ENCODE results near the gene MYG1. TPM values are rescaled to one million over a fixed set of nuclear protein-coding genes. Genes with fewer than 3 reads are reported as not detected.

Gene MYG1
- total and polyA plus RNA-seq, 8 donors, result 16.0 to 120 (median 31.9) TPM

DNA sequence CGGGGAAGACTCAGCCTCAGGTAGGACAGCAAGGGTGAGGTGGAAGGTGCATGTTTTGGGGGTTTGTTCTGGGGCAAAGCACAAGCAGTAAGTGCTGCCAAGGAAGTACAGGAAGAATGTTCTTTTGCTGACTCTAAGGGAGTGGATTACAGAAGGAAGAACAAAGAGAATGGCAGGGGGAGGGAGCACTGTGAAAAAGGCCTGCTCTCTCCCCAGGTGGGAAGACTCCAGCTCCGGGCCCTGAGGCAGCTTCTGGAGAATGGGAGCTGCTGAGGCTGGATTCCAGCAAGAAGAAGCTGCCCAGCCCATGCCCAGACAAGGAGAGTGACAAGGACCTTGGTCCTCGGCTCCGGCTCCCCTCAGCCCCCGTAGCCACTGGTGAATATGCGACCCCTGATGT lies 11.2 kb upstream of the MYG1 start:
- Histone ChIP-seq H3K9me3 (no peaks in the 10 kb centered on the region), H3K4me1 (no peaks in the 10 kb centered on the region), H3K36me3 (peaks cover 0 to 15% (median 0%) of the 10 kb centered on the region in 4 donors), H3K4me3 (no peak overlapping the region), H3K27ac (no peak overlapping the region), H3K27me3 (no peaks in the 10 kb centered on the region)
- TF ChIP-seq EP300 (IDR thresholded peaks at IDR 0.05), result no peak
- TF ChIP-seq POLR2A (IDR thresholded peaks at IDR 0.05), result no peak
- TF ChIP-seq, protein P1, sequence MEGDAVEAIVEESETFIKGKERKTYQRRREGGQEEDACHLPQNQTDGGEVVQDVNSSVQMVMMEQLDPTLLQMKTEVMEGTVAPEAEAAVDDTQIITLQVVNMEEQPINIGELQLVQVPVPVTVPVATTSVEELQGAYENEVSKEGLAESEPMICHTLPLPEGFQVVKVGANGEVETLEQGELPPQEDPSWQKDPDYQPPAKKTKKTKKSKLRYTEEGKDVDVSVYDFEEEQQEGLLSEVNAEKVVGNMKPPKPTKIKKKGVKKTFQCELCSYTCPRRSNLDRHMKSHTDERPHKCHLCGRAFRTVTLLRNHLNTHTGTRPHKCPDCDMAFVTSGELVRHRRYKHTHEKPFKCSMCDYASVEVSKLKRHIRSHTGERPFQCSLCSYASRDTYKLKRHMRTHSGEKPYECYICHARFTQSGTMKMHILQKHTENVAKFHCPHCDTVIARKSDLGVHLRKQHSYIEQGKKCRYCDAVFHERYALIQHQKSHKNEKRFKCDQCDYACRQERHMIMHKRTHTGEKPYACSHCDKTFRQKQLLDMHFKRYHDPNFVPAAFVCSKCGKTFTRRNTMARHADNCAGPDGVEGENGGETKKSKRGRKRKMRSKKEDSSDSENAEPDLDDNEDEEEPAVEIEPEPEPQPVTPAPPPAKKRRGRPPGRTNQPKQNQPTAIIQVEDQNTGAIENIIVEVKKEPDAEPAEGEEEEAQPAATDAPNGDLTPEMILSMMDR (IDR thresholded peaks at IDR 0.05), result no peak
- TF ChIP-seq POLR2AphosphoS5 (IDR thresholded peaks at IDR 0.05), result no peak
- 79 to 91% (median 88%) methylated on average over 5 to 6 of the region's 6 CpGs for WGBS, 5 donors
- intact Hi-C loops (cut with DNase I; ENCODE audit: low total_unique reads), result loop anchor here (10.0 kb wide), 1 partner anchor 74 kb away; no protein-coding TSS in a partner anchor
- DNase-seq, result no peak

DNA sequence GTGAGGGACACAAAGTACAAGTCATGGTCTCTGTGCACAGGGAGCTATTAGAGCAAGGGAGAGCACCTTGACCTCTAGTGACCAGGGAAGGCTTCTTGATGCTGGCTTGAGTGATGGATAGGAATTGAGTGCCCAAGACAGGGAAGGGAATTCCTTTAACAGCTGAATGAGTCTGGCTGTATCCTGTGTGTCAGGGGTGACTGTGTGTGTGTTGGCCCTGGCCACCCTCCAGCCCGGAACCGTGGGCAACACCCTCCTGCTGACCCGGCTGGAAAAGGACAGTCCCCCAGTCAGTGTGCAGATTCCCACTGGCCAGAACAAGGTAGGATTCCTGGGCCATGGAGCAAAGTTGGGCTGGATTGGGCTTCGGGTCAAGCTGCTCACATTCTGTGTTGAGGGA lies 9.6 kb upstream of the MYG1 start:
- 72 to 93% (median 74%) methylated on average over 4 of the region's 4 CpGs for WGBS, 5 donors
- Histone ChIP-seq H3K9me3 (no peaks in the 10 kb centered on the region), H3K36me3 (peaks cover 0 to 7% (median 0%) of the 10 kb centered on the region in 4 donors), H3K4me1 (peaks cover 0 to 5% (median 5%) of the 10 kb centered on the region in 4 donors), H3K4me3 (no peak overlapping the region), H3K27ac (no peak overlapping the region), H3K27me3 (no peaks in the 10 kb centered on the region)
- no peak for DNase-seq
- intact Hi-C loops (cut with DNase I; ENCODE audit: low total_unique reads), result loop anchor here (10.0 kb wide), 1 partner anchor 75 kb away; no protein-coding TSS in a partner anchor
- TF ChIP-seq POLR2A (IDR thresholded peaks at IDR 0.05) (no peak), EP300 (IDR thresholded peaks at IDR 0.05) (no peak), POLR2AphosphoS5 (IDR thresholded peaks at IDR 0.05) (no peak)
- TF ChIP-seq, protein P1 (IDR thresholded peaks at IDR 0.05), result no peak

DNA sequence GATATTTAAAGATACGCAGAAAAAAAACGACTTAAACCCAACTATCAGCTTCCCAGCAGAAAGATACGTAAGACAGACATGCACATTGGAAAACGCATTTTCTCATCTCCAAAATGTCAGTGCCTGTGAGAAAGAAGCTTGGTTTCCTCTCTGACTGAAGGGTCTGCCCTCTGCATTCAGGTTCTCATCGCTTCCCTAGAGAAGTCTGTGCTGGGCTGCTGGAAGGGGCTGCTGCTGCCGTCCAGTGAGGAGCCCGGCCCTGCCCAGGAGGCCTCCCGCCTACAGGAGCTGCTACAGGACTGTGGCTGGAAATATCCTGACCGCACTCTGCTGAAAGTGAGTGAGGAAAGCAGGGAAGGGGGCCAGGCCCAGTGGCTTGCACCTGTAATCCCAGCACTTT lies 8.8 kb upstream of the MYG1 start:
- TF ChIP-seq EP300 (IDR thresholded peaks at IDR 0.05), result no peak
- no peak for TF ChIP-seq POLR2AphosphoS5 (IDR thresholded peaks at IDR 0.05)
- TF ChIP-seq POLR2A (IDR thresholded peaks at IDR 0.05), result no peak
- TF ChIP-seq, protein P1 (IDR thresholded peaks at IDR 0.05), result no peak
- intact Hi-C loops (cut with DNase I; ENCODE audit: low total_unique reads), result no loop called here

DNA sequence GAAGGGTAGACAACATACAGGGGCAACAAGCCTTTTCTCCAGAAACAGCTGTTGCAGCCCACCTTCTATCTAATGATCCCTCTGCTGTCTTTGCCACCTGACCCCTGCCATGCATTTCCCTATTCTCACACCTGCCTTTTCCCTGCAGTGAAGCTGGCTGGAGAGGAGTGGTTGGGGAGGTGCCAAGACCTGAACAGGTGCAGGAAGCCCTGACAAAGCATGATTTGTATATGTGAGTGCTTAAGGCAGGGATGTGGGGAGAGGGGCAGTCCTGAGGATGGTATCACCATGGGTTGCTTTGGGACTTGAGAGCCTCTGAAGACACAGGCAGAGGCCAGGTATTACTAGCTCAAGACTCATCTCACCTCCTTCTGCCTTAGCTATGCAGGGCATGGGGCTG lies 7.1 kb upstream of the MYG1 start:
- Histone ChIP-seq H3K4me1 (peaks cover 12 to 25% (median 24%) of the 10 kb centered on the region in 4 donors), H3K4me3 (no peak overlapping the region), H3K9me3 (no peaks in the 10 kb centered on the region), H3K27ac (no peak overlapping the region), H3K27me3 (no peaks in the 10 kb centered on the region), H3K36me3 (peaks cover 0 to 16% (median 1%) of the 10 kb centered on the region in 4 donors)
- intact Hi-C loops (cut with DNase I; ENCODE audit: low total_unique reads), result no loop called here
- TF ChIP-seq POLR2AphosphoS5 (IDR thresholded peaks at IDR 0.05), result no peak
- no peak for TF ChIP-seq EP300 (IDR thresholded peaks at IDR 0.05)
- TF ChIP-seq POLR2A (IDR thresholded peaks at IDR 0.05), result no peak
- TF ChIP-seq, protein P1 (IDR thresholded peaks at IDR 0.05), result no peak
- no peak for DNase-seq

More for the DNA sequence above, 8.8 kb upstream of the MYG1 start:
- 88 to 93% (median 92%) methylated on average over 9 of the region's 9 CpGs for WGBS, 5 donors
- Histone ChIP-seq H3K36me3 (peaks cover 0 to 7% (median 0%) of the 10 kb centered on the region in 4 donors), H3K9me3 (no peaks in the 10 kb centered on the region), H3K27ac (no peak overlapping the region), H3K27me3 (no peaks in the 10 kb centered on the region), H3K4me1 (peaks cover 0 to 8% (median 8%) of the 10 kb centered on the region in 4 donors), H3K4me3 (no peak overlapping the region)
- no peak for DNase-seq
